Activated CD4-positive, alpha-beta memory T cell treated with anti-CD3 and anti-CD28 coated beads, Interleukin-2, amount 10 ng/mL, durations not matched to agents 7 days and 5 days (primary cell): ENCODE measurements around the gene CDH8. TPM values are rescaled to one million over a fixed set of nuclear protein-coding genes. Genes with fewer than 3 reads are reported as not detected.
"Not testable (repeated sequence)": the region's sequence is repeated elsewhere in the genome, so short reads cannot be mapped to it uniquely, and the experiment has no call there.

Source experiments
- CTCF ChIA-PET: fragments of 350-600 bp; sonication (Branson Sonifier 250); formaldehyde crosslinking; loops from one replicate; lab custom pipeline; 2021; ENCODE audit warnings: antibody characterized with exemption, inconsistent platforms; lab: Charles Lee
- POLR2A ChIA-PET: fragments of 350-600 bp; sonication (Branson Sonifier 250); formaldehyde crosslinking; loops from one replicate; lab custom pipeline; 2021; ENCODE audit warnings: antibody characterized with exemption; lab: Charles Lee
- DNase-seq: peaks from one replicate; pipeline ENCODE4 v3.0.0-alpha.2; 2020
- H3K27ac Mint-ChIP-seq: one replicate; pipeline ENCODE4 v1.8.0; 2021; ENCODE audit warnings: mild to moderate bottlenecking, mixed read lengths
- H3K27me3 Mint-ChIP-seq: one replicate; pipeline ENCODE4 v1.8.0; 2021; ENCODE audit warnings: mixed read lengths
- H3K36me3 Mint-ChIP-seq: one replicate; pipeline ENCODE4 v1.8.0; 2021; ENCODE audit warnings: low read depth, mixed read lengths
- H3K4me1 Mint-ChIP-seq: one replicate; pipeline ENCODE4 v1.8.0; 2021; ENCODE audit warnings: mixed read lengths
- H3K4me3 Mint-ChIP-seq: one replicate; pipeline ENCODE4 v1.8.0; 2021; ENCODE audit warnings: mild to moderate bottlenecking, mixed read lengths
- H3K9me3 Mint-ChIP-seq: one replicate; pipeline ENCODE4 v1.8.0; 2021; ENCODE audit warnings: mixed read lengths
- total RNA-seq, 2 experiments: library from RNA; stranded (reverse); gene quantifications; one replicate each; pipeline ENCODE4 v1.2.3, GENCODE V29; 2021

The CDH8 gene
- total RNA-seq, 2 experiments from 2014 or later: not detected

DNA sequence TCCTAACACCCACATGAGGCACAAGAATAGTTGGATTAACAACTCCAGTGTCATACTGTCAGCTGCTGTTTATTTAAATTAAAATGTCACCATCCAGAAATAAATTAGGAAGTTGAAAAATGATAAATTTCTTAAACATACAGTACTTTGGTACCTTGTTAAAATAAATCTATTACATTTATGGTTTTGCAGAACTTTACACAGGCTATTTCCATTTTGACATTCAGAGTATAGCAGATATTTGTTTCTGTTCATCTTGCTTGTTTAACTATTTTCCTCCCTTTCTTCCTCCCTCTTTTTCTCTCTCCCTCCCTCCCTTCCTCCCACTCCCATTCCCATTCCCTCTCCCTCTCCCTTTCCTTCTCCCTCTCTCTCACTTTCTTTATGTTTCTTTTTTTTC is 310.1 kb downstream of the CDH8 start:
- ChIA-PET POLR2A (no interaction called here), CTCF (no interaction called here)
- H3K27ac Mint-ChIP-seq: no peak overlapping the region
- DNase-seq: no peak
- no peaks in the 10 kb centered on the region for H3K36me3 Mint-ChIP-seq
- no peaks in the 10 kb centered on the region for H3K27me3 Mint-ChIP-seq
- peaks cover 10% of the 10 kb centered on the region for H3K9me3 Mint-ChIP-seq
- H3K4me1 Mint-ChIP-seq: no peaks in the 10 kb centered on the region
- H3K4me3 Mint-ChIP-seq: no peak overlapping the region

DNA sequence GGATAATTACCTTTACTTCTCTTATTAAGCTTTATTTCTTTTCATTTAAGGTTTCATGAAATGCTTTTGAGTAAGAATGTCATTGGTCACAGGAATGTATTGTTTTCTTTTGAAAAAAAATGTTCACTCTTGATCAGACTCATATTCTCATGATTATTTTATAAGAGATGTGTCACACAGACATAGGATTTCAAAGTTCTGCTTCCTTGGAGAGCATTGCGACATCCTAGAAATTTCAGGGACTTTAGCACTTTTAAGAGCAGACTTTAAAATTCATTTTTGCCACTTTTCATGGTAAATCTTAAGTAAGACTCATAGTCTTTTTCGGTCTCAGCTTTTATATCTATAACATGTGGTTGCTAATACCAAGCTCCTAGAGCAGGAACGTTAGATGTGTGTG is 314.7 kb downstream of the CDH8 start:
- Mint-ChIP-seq H3K4me3 (no peak overlapping the region), H3K27ac (no peak overlapping the region), H3K9me3 (peaks cover 9% of the 10 kb centered on the region), H3K4me1 (no peaks in the 10 kb centered on the region), H3K36me3 (no peaks in the 10 kb centered on the region), H3K27me3 (no peaks in the 10 kb centered on the region)
- ChIA-PET POLR2A (no interaction called here), CTCF (no interaction called here)
- DNase-seq: no peak

DNA sequence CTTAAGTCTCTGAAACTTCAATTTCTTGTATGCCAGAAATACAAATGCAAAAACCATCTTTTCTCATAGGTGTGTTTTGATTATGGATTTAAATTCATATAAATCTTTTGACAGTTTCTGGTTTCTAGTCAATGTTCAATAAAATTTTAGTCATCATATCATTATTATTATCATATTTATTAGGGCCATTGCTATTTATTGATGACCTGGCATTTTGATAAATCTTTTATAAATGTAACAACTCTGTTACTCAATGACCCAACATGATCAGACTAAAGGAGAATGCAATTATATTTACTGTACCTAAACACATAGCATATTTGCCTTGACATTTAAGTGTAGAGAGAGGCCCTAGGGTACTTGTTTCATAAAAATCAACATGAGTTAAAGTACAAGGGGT is 320.8 kb downstream of the CDH8 start:
- ChIA-PET CTCF (no interaction called here), POLR2A (no interaction called here)
- no peak for DNase-seq
- Mint-ChIP-seq H3K27me3 (no peaks in the 10 kb centered on the region), H3K36me3 (no peaks in the 10 kb centered on the region), H3K9me3 (peaks cover 18% of the 10 kb centered on the region), H3K4me3 (no peak overlapping the region), H3K4me1 (no peaks in the 10 kb centered on the region), H3K27ac (no peak overlapping the region)

DNA sequence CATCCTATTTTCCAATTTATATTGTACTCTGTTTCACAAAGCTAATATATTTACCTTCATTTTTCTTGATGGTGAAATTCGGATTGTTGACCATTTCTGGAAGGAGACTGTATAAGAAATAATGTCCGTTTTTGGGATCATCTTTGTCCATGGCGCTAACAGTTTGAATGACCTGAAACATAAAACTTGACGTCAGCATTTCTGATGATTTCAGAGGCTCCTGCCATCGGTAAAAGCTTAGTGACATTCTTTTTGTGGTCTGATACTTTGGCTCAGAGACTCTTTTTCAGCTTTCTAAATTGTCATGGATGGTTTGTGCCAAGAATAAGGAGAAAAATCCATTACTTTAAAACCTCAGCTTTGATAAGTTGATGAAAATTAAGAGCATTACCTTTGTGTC is 322.5 kb downstream of the CDH8 start:
- Mint-ChIP-seq H3K36me3 (no peaks in the 10 kb centered on the region), H3K4me1 (no peaks in the 10 kb centered on the region), H3K27ac (no peak overlapping the region), H3K4me3 (no peak overlapping the region), H3K27me3 (no peaks in the 10 kb centered on the region), H3K9me3 (peaks cover 17% of the 10 kb centered on the region)
- ChIA-PET CTCF (no interaction called here), POLR2A (no interaction called here)
- DNase-seq: no peak

DNA sequence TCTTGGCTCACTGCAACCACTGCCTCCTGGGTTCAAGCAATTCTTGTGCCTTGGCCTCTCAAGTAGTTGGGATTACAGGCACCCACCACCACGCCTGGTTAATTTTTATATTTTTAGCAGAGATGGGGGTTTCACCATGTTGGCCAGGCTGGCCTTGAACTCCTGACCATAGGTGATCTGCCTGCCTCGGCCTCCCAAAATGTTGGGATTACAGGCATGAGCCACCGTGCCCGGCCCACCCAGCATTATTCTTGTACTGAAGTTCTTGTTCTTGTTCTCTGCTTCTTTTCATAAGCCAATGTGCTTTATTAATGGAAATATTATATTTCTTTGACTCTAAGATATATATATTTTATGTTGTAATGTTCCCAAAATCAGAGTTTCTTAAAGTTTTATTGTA is 336.6 kb downstream of the CDH8 start:
- H3K36me3 Mint-ChIP-seq, H3K4me3 Mint-ChIP-seq, H3K4me1 Mint-ChIP-seq, CTCF ChIA-PET, H3K27me3 Mint-ChIP-seq, POLR2A ChIA-PET, H3K27ac Mint-ChIP-seq, DNase-seq: not testable (repeated sequence)
- peaks cover 29% of the 10 kb centered on the region for H3K9me3 Mint-ChIP-seq

DNA sequence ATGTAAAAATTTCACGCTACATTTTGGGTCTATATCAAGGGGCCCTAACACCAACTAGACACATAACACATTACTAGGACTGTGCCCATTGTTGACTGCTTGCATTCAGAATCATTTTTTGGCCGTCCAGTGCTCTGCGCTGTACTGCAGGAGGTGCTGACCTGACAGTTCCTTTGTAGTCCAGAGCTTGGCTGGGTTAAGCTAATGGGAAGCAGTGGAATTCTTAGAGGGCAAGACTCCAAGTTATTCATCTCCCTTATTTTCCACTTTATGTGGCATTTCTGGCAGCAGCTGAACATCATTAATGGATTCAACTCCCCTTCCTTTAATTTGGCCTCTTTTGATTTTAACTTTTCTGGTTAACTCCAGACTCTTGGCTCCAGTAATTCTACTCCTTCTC is 351.7 kb downstream of the CDH8 start:
- H3K27ac Mint-ChIP-seq: no peak overlapping the region
- H3K4me1 Mint-ChIP-seq: no peaks in the 10 kb centered on the region
- POLR2A ChIA-PET: no interaction called here
- CTCF ChIA-PET: no interaction called here
- no peaks in the 10 kb centered on the region for H3K36me3 Mint-ChIP-seq
- DNase-seq: no peak
- H3K9me3 Mint-ChIP-seq: peaks cover 16% of the 10 kb centered on the region
- no peaks in the 10 kb centered on the region for H3K27me3 Mint-ChIP-seq
- H3K4me3 Mint-ChIP-seq: no peak overlapping the region

DNA sequence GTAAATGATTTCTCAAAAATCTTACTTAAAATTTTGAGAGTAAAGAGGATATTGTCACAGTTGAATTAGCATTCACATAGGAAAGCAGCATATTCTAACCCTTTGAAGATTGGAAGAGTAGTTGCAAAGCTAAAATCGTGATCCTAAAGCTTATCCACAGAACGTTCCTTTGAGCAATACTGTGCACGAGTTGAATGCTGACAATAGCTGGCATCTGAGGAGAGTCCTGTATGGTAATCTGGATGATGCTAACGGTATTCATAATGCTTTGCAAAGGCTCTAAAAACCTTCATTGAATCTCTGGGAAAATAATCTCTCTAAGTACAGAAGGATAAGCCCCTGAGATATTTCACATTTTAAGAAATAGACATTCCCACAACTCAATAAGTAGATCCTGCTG is 354.6 kb downstream of the CDH8 start:
- no peaks in the 10 kb centered on the region for H3K27me3 Mint-ChIP-seq
- no peak overlapping the region for H3K27ac Mint-ChIP-seq
- ChIA-PET CTCF (no interaction called here), POLR2A (no interaction called here)
- no peaks in the 10 kb centered on the region for H3K36me3 Mint-ChIP-seq
- DNase-seq: no peak
- H3K4me1 Mint-ChIP-seq: no peaks in the 10 kb centered on the region
- no peak overlapping the region for H3K4me3 Mint-ChIP-seq
- H3K9me3 Mint-ChIP-seq: peaks cover 8% of the 10 kb centered on the region

DNA sequence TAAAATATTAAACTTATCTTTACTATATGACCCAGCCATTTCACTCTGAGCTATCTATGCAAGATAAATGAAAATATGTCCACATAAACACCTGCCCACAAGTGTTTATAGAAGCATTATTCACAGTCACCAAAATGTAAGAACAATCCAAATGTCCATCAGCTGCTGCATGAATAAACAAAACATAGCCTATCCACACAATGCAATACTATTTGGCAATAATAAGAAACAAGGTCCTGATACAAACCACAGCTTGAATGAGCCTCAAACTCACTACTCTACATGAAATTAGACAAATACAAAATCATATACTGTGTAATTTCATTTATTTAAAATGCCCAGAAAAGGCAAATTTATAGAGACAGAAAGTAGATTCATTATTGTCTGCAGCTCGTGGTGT is 355.1 kb downstream of the CDH8 start:
- H3K4me3 Mint-ChIP-seq: no peak overlapping the region
- H3K27ac Mint-ChIP-seq: no peak overlapping the region
- no peaks in the 10 kb centered on the region for H3K36me3 Mint-ChIP-seq
- no peaks in the 10 kb centered on the region for H3K27me3 Mint-ChIP-seq
- peaks cover 8% of the 10 kb centered on the region for H3K9me3 Mint-ChIP-seq
- no peak for DNase-seq
- POLR2A ChIA-PET: no interaction called here
- CTCF ChIA-PET: no interaction called here
- no peaks in the 10 kb centered on the region for H3K4me1 Mint-ChIP-seq

DNA sequence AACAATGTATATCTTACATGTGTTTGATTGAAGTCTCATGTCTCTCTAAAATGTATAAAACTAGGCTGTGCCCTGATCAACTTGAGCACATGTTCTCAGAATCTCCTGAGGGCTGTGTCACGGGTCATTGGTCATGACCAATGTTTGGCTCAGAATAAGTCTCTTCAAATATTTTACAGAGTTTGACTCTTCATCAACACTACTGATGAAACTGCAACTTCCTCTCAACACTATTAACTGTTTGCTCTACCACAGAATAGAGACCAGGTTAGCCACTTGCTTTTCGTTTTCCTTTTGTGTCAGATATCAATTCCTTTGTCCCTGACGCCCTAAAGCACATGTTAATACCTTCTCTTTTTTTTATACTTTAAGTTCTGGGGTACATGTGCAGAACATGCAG is 358.1 kb downstream of the CDH8 start:
- POLR2A ChIA-PET: no interaction called here
- Mint-ChIP-seq H3K27ac (no peak overlapping the region), H3K9me3 (peaks cover 12% of the 10 kb centered on the region), H3K4me1 (no peaks in the 10 kb centered on the region), H3K36me3 (no peaks in the 10 kb centered on the region), H3K27me3 (no peaks in the 10 kb centered on the region), H3K4me3 (no peak overlapping the region)
- CTCF ChIA-PET: no interaction called here
- no peak for DNase-seq

DNA sequence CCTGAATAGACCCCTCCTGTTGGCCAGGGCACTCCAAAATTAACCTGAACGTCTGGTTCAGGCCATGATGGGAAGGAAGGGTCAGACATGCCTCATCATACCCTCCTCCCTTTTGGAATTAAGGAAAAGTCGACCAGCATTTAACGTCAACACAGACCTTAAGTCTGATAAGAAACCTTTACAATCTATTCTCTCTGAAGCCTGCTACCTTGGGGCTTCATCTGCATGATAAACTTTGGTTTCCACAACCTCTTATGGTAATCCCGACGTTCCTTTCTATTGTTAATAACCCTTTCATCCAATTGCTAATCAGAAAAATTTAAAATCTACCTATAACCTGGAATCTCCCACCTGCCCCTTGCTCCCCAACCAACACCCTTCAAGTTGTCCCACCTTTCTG is 358.5 kb downstream of the CDH8 start:
- Mint-ChIP-seq H3K4me1 (no peaks in the 10 kb centered on the region), H3K36me3 (no peaks in the 10 kb centered on the region), H3K9me3 (peaks cover 16% of the 10 kb centered on the region), H3K27me3 (no peaks in the 10 kb centered on the region), H3K4me3 (no peak overlapping the region), H3K27ac (no peak overlapping the region)
- DNase-seq: no peak
- POLR2A ChIA-PET: no interaction called here
- CTCF ChIA-PET: no interaction called here

DNA sequence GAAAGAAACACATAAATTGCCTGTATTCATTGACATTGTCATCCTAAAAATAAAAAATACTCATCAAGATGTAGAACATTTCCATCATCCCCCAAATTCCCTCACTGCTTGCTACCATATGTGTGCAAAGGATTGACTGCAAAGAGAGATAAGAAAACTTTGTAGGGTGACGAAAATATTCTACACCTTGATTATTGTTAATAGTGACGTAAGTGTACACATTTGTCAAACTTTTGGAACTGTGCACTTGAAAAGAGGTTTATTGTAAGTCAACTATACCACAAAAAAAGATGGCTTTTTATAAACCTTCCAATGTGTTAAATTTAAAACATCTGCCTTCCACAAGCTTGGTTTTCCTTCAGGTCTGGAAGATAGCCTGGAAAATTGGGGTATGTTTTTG is 359.5 kb downstream of the CDH8 start:
- DNase-seq: no peak
- H3K9me3 Mint-ChIP-seq: peaks cover 17% of the 10 kb centered on the region
- H3K36me3 Mint-ChIP-seq: no peaks in the 10 kb centered on the region
- no peak overlapping the region for H3K4me3 Mint-ChIP-seq
- H3K4me1 Mint-ChIP-seq: no peaks in the 10 kb centered on the region
- no peak overlapping the region for H3K27ac Mint-ChIP-seq
- POLR2A ChIA-PET: no interaction called here
- no peaks in the 10 kb centered on the region for H3K27me3 Mint-ChIP-seq
- CTCF ChIA-PET: no interaction called here

DNA sequence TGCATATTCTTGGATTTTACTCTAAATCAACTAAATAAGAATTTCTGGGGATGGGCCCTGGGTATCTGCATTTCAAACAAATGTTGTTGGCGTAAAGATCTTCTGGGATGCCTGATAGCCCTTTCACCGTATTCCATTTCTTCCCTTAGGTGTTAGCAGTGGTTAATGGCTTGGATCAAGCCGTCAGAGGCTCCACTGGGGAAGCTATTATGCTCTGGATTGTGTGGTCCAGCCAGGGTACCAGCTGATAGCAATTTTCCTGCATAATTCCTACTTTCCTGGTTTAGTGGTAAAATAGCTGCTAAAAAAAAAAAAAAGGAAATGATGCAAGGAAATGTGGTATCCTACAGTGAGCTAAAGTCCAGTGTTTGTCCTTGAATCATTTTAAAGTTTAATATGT is 365.1 kb downstream of the CDH8 start:
- H3K4me3 Mint-ChIP-seq: no peak overlapping the region
- POLR2A ChIA-PET: no interaction called here
- no peak overlapping the region for H3K27ac Mint-ChIP-seq
- CTCF ChIA-PET: interaction anchor here (0.6 kb wide), 1 partner anchor 508 kb away, joined by 3 read pairs; no protein-coding TSS in a partner anchor
- peaks cover 18% of the 10 kb centered on the region for H3K9me3 Mint-ChIP-seq
- no peak for DNase-seq
- no peaks in the 10 kb centered on the region for H3K36me3 Mint-ChIP-seq
- no peaks in the 10 kb centered on the region for H3K4me1 Mint-ChIP-seq
- H3K27me3 Mint-ChIP-seq: no peaks in the 10 kb centered on the region

DNA sequence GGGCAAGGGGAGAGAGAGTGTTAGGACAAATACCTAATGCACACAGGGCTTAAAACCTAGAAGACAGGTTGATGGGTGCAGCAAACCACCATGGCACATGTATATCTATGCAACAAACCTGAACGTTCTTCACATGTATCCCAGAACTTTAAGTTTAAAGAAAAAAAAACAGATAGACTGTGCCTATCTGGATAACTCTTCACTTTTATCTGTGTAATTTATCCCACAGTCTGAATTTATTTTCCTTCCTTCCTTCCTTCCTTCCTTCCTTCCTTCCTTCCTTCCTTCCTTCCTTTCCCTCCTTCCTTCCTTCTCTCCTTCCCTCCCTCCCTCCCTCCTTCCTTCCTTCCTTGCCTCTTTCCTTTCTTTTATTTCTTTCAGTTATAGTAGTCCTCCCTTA is 370.7 kb downstream of the CDH8 start:
- H3K27me3 Mint-ChIP-seq: no peaks in the 10 kb centered on the region
- no peaks in the 10 kb centered on the region for H3K36me3 Mint-ChIP-seq
- no peak overlapping the region for H3K27ac Mint-ChIP-seq
- H3K9me3 Mint-ChIP-seq: peaks cover 17% of the 10 kb centered on the region
- POLR2A ChIA-PET: no interaction called here
- CTCF ChIA-PET: no interaction called here
- no peaks in the 10 kb centered on the region for H3K4me1 Mint-ChIP-seq
- no peak for DNase-seq
- H3K4me3 Mint-ChIP-seq: no peak overlapping the region

DNA sequence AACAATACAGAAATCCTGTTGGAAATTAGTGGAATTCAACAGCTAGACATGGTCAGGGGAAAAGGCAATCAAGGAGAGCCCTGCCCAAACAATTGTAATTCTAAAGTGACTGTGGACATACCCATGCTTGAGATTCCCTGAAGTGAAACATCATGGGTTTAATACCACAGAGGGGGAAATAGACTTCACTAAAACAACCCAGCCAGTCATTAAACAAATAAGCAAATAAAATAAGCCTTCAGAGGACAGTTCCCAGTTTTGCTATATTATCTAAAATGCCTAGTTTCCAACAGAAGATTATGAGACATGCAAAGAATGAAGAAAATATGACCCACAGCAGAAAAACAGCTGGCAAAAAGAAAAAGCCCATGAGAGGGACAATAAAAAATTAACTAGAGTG is 376.3 kb downstream of the CDH8 start:
- Mint-ChIP-seq H3K4me1 (no peaks in the 10 kb centered on the region), H3K27ac (no peak overlapping the region), H3K4me3 (no peak overlapping the region), H3K27me3 (no peaks in the 10 kb centered on the region), H3K36me3 (no peaks in the 10 kb centered on the region), H3K9me3 (peaks cover 19% of the 10 kb centered on the region)
- ChIA-PET CTCF (no interaction called here), POLR2A (no interaction called here)
- DNase-seq: no peak

DNA sequence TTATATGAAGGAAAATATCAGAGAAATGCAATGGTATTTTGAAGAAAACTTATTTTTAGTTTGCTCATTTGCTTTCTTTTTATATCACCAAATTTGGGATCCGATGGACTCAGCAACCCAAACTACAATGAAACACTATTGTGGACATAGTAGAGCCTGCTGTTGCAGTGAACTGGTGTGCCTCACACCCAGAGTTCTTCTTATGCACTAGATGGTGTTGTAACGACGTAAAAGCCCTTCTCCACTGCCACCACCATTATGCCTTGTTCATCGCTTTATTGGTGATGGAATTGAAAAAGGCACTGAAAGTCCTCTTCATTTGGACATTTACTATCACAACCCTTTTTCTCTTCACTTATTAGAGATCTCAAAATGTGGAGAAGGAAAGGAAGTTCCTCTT is 381.3 kb downstream of the CDH8 start:
- ChIA-PET CTCF (no interaction called here), POLR2A (no interaction called here)
- Mint-ChIP-seq H3K9me3 (peaks cover 16% of the 10 kb centered on the region), H3K4me1 (no peaks in the 10 kb centered on the region), H3K36me3 (no peaks in the 10 kb centered on the region), H3K27ac (no peak overlapping the region), H3K4me3 (no peak overlapping the region), H3K27me3 (no peaks in the 10 kb centered on the region)
- no peak for DNase-seq
